Activated T-helper 9 cell treated with anti-CD3 and anti-CD28 coated beads, Interleukin-2, amount 50 U/mL, for 16 hours (primary cell): ENCODE data around the gene SPATA31C2.
"Not testable (repeated sequence)": the region's sequence is repeated elsewhere in the genome, so short reads cannot be mapped to it uniquely, and the experiment has no call there.

ENCODE experiments used
- DNase-seq: peaks from one replicate; pipeline ENCODE4 v3.0.0-alpha.2; 2020; ENCODE audit warnings: low read depth

The SPATA31C2 gene

GRCh38 chr9:88123413-88123812 lies 14.9 kb downstream of the SPATA31C2 start:
- DNase-seq: not testable (repeated sequence)

GRCh38 chr9:88118121-88118520 lies 20.2 kb downstream of the SPATA31C2 start:
- not testable (repeated sequence) for DNase-seq

- DNase-seq: not testable (repeated sequence)
Observed at GRCh38 chr9:88114968-88115612, 23.2 kb downstream of the SPATA31C2 start.

- DNase-seq: not testable (repeated sequence)
Observed at GRCh38 chr9:88114283-88114967, 23.9 kb downstream of the SPATA31C2 start.

GRCh38 chr9:88113156-88114130 lies 24.8 kb downstream of the SPATA31C2 start:
- DNase-seq: not testable (repeated sequence)

- no peak for DNase-seq
Observed at GRCh38 chr9:88110026-88110425, 28.2 kb downstream of the SPATA31C2 start.

GRCh38 chr9:88108779-88109178 lies 29.5 kb downstream of the SPATA31C2 start:
- DNase-seq: no peak

- no peak for DNase-seq
Observed at GRCh38 chr9:88106492-88106891, 31.8 kb downstream of the SPATA31C2 start.

GRCh38 chr9:88092797-88093331 lies 45.4 kb downstream of the SPATA31C2 start:
- no peak for DNase-seq

GRCh38 chr9:88090151-88090581 lies 48.1 kb downstream of the SPATA31C2 start:
- DNase-seq: no peak

- no peak for DNase-seq
Observed at GRCh38 chr9:88087906-88088305, 50.4 kb downstream of the SPATA31C2 start.

- no peak for DNase-seq
Observed at GRCh38 chr9:88085476-88085875, 52.8 kb downstream of the SPATA31C2 start.

GRCh38 chr9:88084357-88085183 lies 53.7 kb downstream of the SPATA31C2 start:
- DNase-seq: no peak
